Stimulated activated CD8-positive, alpha-beta memory T cell treated with anti-CD3 and anti-CD28 coated beads, Interleukin-12 subunit alpha, Interleukin-12 subunit beta, amount 100 ng/mL, for 1 hour (primary cell): Measurements from ENCODE around the gene PALD1.

Experiments used
- DNase-seq: peaks from one replicate; pipeline ENCODE4 v3.0.0-alpha.2; 2020; ENCODE audit warnings: low read depth

The PALD1 gene

GRCh38 chr10:70535451-70535850 is 56.9 kb downstream of the PALD1 start:
- DNase-seq: no peak

- no peak for DNase-seq
Measured at GRCh38 chr10:70536196-70536861, 57.8 kb downstream of the PALD1 start.

GRCh38 chr10:70537398-70538194 is 59.0 kb downstream of the PALD1 start:
- no peak for DNase-seq

DNA sequence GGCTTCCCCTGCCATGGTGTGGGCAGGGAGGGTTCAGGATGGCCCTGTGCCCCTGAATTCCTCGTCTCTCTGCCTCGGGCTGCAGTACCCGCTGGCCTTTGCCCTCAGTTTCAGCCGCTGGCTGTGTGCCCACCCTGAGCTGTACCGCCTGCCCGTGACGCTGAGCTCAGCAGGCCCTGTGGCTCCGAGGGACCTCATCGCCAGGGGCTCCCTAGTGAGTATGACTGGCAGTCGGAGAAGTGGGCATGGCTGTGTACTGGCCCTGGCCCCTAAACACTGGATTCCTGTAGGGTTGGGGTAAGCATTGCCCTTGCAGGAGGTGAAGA is 59.6 kb downstream of the PALD1 start:
- DNase-seq: no peak

DNA sequence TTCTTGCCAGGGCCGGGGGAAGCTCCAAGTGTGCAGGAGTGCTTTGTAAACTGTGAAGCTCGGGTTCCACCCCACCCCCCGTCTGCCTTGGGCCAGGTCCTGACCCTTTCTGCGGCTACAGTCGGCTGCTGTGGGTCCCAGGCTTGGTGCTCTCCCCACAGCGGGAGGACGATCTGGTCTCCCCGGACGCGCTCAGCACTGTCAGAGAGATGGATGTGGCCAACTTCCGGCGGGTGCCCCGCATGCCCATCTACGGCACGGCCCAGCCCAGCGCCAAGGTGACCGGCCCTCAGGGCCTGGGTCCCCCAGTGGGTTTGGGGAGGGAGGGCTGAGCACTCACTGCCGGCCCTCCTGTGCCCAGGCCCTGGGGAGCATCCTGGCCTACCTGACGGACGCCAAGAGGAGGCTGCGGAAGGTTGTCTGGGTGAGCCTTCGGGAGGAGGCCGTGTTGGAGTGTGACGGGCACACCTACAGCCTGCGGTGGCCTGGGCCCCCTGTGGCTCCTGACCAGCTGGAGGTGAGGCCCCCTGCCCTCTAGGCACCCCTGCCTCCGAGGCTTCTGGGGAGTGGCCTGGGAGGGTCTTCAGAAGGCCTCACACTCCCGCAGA is 60.3 kb downstream of the PALD1 start:
- no peak for DNase-seq

DNA sequence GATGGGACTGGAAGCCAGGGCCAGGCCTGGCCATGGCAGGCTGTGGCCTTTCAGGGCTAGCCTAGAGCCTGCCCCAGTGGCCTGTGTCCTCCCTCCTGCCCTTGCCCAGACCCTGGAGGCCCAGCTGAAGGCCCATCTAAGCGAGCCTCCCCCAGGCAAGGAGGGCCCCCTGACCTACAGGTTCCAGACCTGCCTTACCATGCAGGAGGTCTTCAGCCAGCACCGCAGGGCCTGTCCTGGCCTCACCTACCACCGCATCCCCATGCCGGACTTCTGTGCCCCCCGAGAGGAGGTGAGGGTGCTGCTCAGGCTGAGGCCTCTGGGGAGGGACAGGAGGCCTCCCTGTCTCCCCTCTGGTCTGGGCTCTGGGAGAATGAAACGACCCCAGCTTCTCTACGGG is 60.9 kb downstream of the PALD1 start:
- no peak for DNase-seq

DNA sequence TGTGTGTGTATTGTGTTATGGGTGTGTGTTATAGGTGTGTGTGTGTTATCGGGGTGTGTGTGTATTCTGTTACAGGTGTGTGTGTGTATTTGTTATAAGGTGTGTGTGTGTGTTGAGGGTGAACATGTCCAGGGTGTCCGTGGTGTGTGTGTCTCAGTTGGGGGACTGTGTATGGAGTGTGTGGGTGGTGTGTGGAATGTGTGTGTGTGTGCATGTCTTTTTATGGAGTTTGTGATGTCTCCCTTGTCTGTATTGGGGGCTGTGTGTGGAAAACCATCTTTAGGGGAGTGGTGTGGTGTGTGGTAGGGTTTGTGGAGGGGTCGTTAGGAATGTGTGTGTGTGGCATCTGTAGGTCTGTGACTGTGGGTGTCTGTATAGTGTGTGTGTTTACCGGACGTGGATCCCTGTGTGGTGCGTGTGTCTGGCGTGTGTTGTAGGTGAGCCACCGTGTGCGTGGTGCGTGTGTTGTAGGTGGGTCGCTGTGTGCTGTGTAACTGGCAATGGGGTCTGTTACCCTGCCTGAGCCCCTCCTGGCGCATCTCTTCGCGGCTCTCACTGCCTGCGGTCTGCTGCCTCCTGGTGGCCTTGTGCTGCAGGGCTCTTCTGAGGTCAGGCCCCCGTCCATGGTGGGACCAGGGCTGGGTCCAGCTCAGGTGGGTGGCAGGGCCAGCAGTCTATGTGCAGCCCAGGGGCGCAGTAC is 61.7 kb downstream of the PALD1 start:
- no peak for DNase-seq

DNA sequence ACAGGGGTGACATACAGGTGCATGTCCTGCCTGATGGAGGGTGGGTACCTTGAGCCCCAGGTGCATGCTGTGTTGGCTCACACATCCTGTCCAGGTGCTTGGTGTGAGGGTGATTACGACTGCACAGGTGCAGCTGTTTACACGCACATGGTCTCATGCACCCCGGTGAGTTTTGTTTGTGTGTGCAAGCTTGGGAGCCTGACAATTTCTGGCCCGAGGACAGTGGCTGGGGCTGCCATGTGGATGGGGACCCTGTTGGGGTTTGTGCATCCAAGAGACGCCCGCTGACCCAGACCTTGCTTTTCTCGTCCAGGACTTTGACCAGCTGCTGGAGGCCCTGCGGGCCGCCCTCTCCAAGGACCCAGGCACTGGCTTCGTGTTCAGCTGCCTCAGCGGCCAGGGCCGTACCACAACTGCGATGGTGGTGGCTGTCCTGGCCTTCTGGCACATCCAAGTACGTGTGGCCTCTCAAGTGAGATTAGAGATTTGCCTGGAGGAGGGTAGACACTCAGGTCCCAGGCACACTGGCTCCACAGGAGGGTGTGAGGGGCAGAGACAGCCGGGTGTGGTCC is 62.3 kb downstream of the PALD1 start:
- no peak for DNase-seq

DNA sequence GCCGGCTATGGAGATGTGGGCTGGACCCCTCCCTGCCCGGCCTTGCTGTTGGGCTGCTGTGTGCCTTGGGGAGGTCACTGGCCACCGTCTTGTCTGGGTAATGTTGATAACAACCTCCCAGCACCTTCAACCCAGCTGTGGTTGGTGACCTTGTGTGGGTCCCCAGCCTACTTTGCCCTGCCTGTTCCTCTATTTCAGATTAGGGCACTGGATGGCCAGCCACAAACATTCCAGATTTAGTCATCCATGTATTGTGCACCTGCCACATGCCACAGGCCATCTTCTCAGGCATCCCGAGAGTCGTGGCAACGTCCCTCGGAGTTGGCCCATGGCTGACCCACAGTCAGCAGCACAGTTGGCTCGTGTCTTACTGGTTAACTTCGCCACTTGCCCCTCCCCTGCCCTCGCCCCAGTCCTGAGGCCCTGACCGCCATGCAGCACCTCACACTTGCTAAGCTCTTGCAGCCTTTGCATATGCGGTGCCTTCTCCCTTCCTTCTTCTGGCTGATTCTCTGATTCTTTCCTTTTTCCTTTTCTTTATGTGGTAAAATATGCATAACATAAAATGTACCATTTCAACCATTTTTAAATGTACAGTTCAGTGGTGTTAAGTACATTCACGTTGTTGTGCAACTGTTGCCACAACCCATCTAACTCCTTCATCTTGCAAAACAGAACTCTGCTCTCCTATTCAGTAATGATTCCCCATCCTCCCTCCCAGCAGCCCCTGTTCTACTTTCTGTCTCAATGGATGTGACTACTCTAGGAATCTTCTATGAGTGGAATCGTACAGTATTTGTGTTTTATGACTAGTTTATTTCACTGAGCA is 63.4 kb downstream of the PALD1 start:
- no peak for DNase-seq

DNA sequence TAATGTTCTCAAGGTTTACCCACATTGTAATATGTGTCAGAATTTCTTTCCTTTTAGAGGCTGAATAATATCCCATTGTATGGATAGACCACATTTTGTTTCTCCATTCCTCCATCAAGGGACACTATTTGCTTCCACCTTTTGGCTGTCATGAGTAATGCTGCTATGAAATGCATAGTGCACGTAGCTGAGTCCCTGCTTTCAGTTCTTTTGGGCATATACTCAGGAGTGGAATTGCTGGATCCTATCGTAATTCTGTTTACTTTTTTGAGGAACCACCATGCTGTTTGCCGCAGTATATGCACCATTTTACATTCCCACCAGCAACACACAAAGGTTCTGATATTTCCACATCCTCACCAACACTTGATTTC is 64.0 kb downstream of the PALD1 start:
- no peak for DNase-seq

DNA sequence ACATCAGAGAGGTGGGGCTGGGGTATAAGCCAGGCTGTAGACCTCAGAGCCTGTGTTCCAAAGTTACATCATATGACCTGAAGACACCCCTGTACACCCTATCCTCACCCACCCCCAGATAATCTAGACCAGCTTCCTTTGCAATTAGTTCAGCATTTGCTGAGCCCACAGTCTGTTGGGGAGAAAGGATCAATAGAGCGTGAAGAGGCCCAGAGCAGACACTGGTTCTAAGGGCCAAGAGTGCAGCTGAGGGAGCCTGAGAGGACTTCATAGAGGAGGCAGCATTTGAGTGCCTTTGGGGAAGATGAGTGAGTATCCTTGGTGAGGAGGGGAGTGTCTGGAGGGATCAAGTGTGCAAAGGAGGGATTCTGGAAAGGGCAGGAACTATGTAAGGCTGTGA is 65.3 kb downstream of the PALD1 start:
- no peak for DNase-seq

GRCh38 chr10:70544431-70545340 is 66.1 kb downstream of the PALD1 start:
- DNase-seq: no peak

GRCh38 chr10:70546584-70546983 is 68.0 kb downstream of the PALD1 start:
- no peak for DNase-seq

DNA sequence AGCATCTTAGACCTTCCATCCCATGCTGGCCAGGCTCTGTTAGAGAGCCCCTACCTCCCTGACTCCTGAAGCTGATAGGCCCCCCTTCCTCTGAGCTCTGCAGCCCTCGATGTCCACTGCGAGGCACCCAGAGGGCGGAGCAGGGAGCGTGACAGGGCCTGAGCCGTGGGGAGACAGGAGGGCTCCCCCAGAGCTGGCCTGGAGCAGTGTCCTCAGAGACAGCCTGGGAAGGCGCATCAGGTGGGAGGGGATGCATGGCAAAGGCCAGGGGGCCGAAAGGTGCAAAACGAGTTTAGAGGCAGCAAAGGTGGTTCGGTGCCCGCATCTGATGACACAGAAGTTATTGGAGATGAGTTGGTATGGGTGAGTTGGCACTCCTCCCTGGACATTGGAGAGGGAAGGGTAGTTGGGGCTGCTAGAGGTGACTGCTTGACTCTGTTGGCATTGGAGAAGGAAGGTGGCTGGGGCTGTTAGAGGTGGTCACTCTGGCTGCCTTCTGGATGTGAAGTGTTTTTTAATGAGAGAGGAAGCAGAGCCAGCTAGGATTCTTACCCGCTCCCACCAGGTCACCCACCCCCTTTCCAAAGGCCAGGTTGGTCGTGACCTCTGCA is 70.9 kb downstream of the PALD1 start:
- DNase-seq: no peak

GRCh38 chr10:70549962-70550458 is 71.4 kb downstream of the PALD1 start:
- DNase-seq: peak; percentile 63

GRCh38 chr10:70550459-70550858 is 71.9 kb downstream of the PALD1 start:
- DNase-seq: no peak

GRCh38 chr10:70551466-70551865 is 72.9 kb downstream of the PALD1 start:
- no peak for DNase-seq

DNA sequence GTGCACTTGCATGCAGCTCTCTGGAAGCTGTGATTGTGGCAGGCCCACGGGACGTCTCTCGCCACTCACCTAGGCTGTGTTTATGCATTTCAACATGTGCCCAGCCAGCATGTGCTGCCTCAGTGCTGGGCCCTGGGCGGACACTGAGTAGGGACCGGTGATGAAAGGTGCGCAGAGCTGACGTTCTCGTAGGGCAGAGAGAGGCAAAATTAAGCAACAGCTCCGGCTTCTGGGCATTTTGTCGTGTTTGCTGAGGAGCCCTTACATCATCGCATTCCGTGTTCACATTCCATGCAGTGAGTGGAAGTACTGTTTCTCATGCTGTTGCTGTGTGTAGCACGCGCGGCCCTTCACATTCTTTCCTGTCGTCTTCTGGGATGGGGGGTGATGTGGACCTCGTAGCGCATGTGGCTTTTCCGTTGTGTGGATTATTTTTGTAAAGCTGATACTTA is 73.4 kb downstream of the PALD1 start:
- DNase-seq: no peak

- no peak for DNase-seq
Measured at GRCh38 chr10:70552586-70552985, 74.0 kb downstream of the PALD1 start.

DNA sequence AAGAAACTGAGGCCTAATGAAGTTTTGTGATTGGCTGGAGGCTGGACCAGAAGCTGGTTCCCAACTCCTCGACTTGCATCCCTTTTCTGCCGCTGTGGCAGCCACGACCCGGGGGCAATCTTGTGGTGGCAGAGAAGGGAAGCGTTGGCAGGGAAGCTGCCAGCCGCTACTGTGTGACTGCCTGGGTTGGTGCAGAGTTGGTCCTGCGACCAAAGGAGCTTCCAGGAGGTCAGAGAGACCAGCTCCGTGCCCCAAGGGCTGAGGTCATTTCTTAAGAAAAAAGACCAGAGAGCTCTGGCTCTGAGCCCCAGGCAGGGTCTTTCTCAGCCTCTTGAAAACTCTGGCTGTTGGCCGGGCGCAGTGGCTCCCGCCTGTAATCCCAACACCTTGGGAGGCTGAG is 76.8 kb downstream of the PALD1 start:
- no peak for DNase-seq
